ENCODE data around the gene PIAS1.

DNA sequence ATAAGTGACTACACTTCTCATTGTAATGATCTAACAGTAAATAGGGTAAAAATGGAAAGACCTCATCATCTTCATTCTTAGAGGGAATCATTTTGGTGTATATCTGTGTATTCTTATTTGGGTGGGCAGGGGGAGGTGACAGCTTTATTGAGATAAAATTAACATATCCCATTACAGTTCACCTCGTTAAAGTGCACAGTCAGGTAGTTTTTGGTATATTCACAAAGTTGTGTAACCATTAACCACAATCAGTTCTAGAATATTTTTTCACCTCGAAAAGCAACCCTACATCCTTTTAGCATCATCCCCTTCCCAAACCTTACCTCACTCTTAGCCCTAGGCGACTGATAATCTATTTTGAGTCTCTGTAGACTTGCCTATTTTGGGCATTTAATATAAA, 8.1 kb downstream of the PIAS1 start:
- TF ChIP-seq, protein P1, sequence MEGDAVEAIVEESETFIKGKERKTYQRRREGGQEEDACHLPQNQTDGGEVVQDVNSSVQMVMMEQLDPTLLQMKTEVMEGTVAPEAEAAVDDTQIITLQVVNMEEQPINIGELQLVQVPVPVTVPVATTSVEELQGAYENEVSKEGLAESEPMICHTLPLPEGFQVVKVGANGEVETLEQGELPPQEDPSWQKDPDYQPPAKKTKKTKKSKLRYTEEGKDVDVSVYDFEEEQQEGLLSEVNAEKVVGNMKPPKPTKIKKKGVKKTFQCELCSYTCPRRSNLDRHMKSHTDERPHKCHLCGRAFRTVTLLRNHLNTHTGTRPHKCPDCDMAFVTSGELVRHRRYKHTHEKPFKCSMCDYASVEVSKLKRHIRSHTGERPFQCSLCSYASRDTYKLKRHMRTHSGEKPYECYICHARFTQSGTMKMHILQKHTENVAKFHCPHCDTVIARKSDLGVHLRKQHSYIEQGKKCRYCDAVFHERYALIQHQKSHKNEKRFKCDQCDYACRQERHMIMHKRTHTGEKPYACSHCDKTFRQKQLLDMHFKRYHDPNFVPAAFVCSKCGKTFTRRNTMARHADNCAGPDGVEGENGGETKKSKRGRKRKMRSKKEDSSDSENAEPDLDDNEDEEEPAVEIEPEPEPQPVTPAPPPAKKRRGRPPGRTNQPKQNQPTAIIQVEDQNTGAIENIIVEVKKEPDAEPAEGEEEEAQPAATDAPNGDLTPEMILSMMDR (IDR thresholded peaks at IDR 0.05) = no peak
- no peak for TF ChIP-seq POLR2A (IDR thresholded peaks at IDR 0.05)
